ENCODE data around the gene ABCA12. TPM values are rescaled to one million over a fixed set of nuclear protein-coding genes. Genes with fewer than 3 reads are reported as not detected.
"Not testable (repeated sequence)": the region's sequence is repeated elsewhere in the genome, so short reads cannot be mapped to it uniquely, and the experiment has no call there.

The ABCA12 gene
- polyA plus RNA-seq, 2 of the 4 experiments (the other 2 are of a cell fraction): 0.32 to 1.1 TPM

GRCh38 chr2:215171796-215172195, 33.4 kb upstream of the ABCA12 start:
- no peak for ATAC-seq
- no peaks in the 10 kb centered on the region for H3K4me1 ChIP-seq
- no peak for TF ChIP-seq JUNB (IDR thresholded peaks at IDR 0.05)
- DNase-seq (ENCODE audit: low read depth in 1 of 2, low spot score in 1 of 2): no peak
- H3K4me3 ChIP-seq: no peak overlapping the region
- FAIRE-seq: no peak
- no peak overlapping the region for H3K27ac ChIP-seq
- no peaks in the 10 kb centered on the region for H3K9me3 ChIP-seq
- CTCF ChIA-PET: no interaction called here
- POLR2A ChIA-PET: no interaction called here
- no peak overlapping the region; the same call in 2 of the 3 replicates for H3K4me2 ChIP-seq
- WGBS (ENCODE audit: missing lambda C conversion rate): 80% methylated on average over 4 of the region's 4 CpGs

- Histone ChIP-seq H3K9me3 (no peaks in the 10 kb centered on the region), H3K27ac (no peak overlapping the region)
- 20% methylated on average over 3 of the region's 3 CpGs for WGBS (ENCODE audit: missing lambda C conversion rate)
Measured at GRCh38 chr2:215171151-215171550, 32.7 kb upstream of the ABCA12 start.

GRCh38 chr2:215166505-215166904, 28.1 kb upstream of the ABCA12 start:
- 21% methylated on average over 2 of the region's 2 CpGs for WGBS (ENCODE audit: missing lambda C conversion rate)
- POLR2A ChIA-PET: not testable (repeated sequence)

More at GRCh38 chr2:215171151-215171550, 32.7 kb upstream of the ABCA12 start:
- DNase-seq (ENCODE audit: low read depth in 1 of 2, low spot score in 1 of 2): no peak
- peak overlapping the region; percentile 48 for H3K4me2 ChIP-seq
- FAIRE-seq: no peak
- ChIA-PET POLR2A (no interaction called here), CTCF (no interaction called here)
- H3K4me1 ChIP-seq: no peaks in the 10 kb centered on the region
- TF ChIP-seq TP53 (CRISPR knock-in tag; IDR thresholded peaks at IDR 0.05) (no peak), CBX8 (IDR thresholded peaks at IDR 0.05) (no peak), ZNF302 (CRISPR knock-in tag; IDR thresholded peaks at IDR 0.05) (no peak), NFE2L2 (conservative IDR thresholded peaks at IDR 0.05; ENCODE audit: low read length) (no peak), FOSB (CRISPR knock-in tag; IDR thresholded peaks at IDR 0.05) (no peak), CHD4 (IDR thresholded peaks at IDR 0.05; ENCODE audit: borderline replicate concordance) (no peak), CBX2 (IDR thresholded peaks at IDR 0.05; ENCODE audit: borderline replicate concordance, low read depth) (no peak), FOXS1 (CRISPR knock-in tag; IDR thresholded peaks at IDR 0.05) (no peak), HMGXB4 (CRISPR knock-in tag; IDR thresholded peaks at IDR 0.05; ENCODE audit: borderline replicate concordance) (no peak), CHD2 (IDR thresholded peaks at IDR 0.05; ENCODE audit: low read length, partially characterized antibody) (no peak), HES2 (IDR thresholded peaks at IDR 0.05) (no peak), RAD21 (conservative IDR thresholded peaks at IDR 0.05 in 1 of 2, IDR thresholded peaks at IDR 0.05 in 1 of 2) (no peak), BCL3 (IDR thresholded peaks at IDR 0.05) (no peak), CTCF (IDR thresholded peaks at IDR 0.05) (no peak), JUNB (IDR thresholded peaks at IDR 0.05) (no peak), ZSCAN20 (CRISPR knock-in tag; IDR thresholded peaks at IDR 0.05) (no peak), PBX3 (IDR thresholded peaks at IDR 0.05) (no peak), ZC3H11A (IDR thresholded peaks at IDR 0.05) (no peak), GATA3 (IDR thresholded peaks at IDR 0.05; ENCODE audit: borderline replicate concordance) (no peak)
- no peak overlapping the region for H3K4me3 ChIP-seq
- ATAC-seq: peak in 1 of 2 experiments; percentile 46; a peak in 1 of 6 replicates

GRCh38 chr2:215163319-215163718, 24.9 kb upstream of the ABCA12 start:
- H3K4me3 ChIP-seq; H3K4me2 ChIP-seq; POLR2A ChIA-PET; FAIRE-seq; H3K4me1 ChIP-seq; ATAC-seq; H3K27ac ChIP-seq; H3K9me3 ChIP-seq; CTCF ChIA-PET; DNase-seq (ENCODE audit: low read depth in 1 of 2, low spot score in 1 of 2): not testable (repeated sequence)
- 95% methylated on average over 9 of the region's 31 CpGs for WGBS (ENCODE audit: missing lambda C conversion rate)

More at GRCh38 chr2:215166505-215166904, 28.1 kb upstream of the ABCA12 start:
- CTCF ChIA-PET; H3K4me1 ChIP-seq; FAIRE-seq; H3K4me3 ChIP-seq; H3K4me2 ChIP-seq; ATAC-seq; DNase-seq (ENCODE audit: low read depth in 1 of 2, low spot score in 1 of 2); H3K9me3 ChIP-seq; H3K27ac ChIP-seq: not testable (repeated sequence)
